ENCODE data around the gene KRTAP10-9.

- TF ChIP-seq CTCF (IDR thresholded peaks at IDR 0.05) (no peak), POLR2A (IDR thresholded peaks at IDR 0.05) (no peak)
These were observed 11.4 kb upstream of the KRTAP10-9 start for GRCh38 chr21:44615466-44615865.

All from heart left ventricle (tissue), 13 donors.